ENCODE measurements around the gene B4GALNT4.
"Not testable (repeated sequence)": the region's sequence is repeated elsewhere in the genome, so short reads cannot be mapped to it uniquely, and the experiment has no call there.

B4GALNT4 gene

DNA sequence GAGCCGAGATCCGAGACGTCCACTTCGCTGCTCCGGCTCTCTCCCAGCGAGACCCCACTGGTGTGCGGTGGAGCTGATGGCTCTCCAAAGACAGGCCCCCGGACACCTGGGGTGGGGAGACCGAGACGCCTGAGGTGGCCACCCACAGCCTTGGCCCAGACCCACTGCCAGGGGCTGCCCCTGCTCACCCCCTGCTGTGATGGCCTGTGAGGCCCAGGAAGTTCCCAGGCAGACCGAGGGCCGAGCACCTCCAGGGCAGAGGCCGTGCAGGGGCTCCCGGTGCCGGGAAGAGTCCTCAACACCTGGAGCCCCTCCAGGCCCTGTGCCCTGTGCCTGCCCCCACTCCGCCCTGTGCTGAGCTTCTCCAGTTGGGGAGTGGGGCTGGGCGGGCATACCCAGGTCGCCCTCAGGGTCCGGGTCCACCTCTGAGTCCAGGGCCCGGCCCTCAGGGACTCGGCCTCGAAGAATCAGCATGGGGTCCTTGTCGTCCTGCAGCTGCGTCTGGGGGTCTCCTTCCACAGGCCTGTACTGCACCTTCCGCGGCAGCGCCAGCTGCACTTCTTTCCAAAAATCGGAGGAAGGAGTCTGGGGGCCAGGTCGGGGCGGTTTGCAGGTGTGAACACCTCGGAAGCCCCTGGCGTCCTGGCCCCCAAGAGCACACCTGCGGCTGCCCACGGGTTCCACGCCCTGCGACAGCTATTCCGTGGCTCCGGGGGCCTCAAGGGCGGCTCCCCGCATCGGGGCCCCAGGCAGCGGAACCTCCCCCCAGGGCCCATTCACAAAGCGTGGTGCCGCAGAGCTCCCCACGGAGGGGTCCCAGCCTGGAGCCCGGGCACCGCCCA, 36.9 kb downstream of the B4GALNT4 start:
- DNase-seq (ENCODE audit: low read depth in 3 of 3, low spot score in 1 of 3) = no peak

DNA sequence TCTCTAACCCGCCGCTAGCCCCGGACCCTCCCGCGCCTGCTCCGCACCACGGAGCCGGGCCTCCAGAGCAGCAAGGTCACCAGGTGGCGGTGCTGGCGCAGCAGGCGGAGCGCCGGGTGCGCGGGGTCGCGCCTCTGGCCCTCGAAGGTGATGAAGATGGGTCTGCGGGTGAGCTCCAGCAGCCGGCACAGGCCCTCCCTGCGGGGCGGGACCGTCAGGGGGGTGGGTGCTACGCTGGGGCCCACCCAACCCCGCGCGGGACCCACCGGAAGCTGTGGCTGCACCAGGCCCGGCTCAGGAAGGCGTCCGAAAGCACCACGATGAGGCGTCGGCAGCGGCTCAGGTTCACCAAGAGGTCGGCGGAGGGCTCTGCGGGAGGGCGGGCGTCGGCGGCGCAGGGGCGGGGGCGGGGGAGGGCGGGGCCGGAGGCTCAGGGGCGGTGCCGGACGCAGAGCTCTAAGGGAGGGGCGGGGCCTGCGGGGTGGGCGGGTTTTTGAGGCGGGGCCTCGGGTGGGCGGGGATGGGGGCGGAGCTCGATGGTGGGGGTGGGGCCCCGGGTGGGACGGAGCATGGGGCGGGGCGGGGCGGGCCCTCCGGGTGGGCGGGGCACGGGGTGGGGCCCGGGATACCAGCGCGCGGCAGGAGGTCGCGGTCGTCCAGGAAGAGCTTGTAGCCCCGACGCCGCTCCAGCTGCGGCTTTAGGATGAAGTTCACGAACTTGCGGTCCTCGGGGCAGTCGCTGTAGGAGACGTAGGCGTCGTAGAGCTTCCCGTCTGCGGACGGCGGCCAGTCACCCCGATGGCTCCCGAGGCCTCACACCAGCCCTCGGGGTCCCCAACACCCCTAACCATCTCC, 37.7 kb downstream of the B4GALNT4 start:
- peak; percentile 73 to 83 (median 74) for DNase-seq (ENCODE audit: low read depth in 3 of 3, low spot score in 1 of 3)

DNA sequence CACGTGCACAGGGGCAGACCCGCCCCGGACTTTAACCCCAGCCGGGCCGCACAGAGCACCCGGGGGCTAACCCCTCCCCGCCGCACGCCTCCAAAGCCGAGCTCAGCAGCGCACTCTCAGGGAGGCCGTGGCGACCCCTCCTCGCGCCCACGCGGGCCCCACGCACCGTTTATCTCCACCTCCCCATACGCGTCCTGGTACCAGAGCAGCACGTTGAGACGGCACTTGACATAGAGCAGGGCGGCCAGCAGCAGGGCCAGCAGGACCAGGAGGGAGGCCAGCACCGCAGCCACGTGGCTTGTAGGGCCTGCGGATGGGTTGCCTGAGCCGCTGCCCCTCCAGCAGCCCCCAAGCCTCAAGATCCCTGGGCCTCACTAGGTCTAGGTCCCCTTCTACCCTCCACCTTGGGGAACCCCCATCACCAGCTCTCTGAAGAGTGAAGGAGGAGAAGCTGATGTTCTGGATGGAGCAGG, 38.4 kb downstream of the B4GALNT4 start:
- no peak for DNase-seq (ENCODE audit: low read depth in 3 of 3, low spot score in 1 of 3)

DNA sequence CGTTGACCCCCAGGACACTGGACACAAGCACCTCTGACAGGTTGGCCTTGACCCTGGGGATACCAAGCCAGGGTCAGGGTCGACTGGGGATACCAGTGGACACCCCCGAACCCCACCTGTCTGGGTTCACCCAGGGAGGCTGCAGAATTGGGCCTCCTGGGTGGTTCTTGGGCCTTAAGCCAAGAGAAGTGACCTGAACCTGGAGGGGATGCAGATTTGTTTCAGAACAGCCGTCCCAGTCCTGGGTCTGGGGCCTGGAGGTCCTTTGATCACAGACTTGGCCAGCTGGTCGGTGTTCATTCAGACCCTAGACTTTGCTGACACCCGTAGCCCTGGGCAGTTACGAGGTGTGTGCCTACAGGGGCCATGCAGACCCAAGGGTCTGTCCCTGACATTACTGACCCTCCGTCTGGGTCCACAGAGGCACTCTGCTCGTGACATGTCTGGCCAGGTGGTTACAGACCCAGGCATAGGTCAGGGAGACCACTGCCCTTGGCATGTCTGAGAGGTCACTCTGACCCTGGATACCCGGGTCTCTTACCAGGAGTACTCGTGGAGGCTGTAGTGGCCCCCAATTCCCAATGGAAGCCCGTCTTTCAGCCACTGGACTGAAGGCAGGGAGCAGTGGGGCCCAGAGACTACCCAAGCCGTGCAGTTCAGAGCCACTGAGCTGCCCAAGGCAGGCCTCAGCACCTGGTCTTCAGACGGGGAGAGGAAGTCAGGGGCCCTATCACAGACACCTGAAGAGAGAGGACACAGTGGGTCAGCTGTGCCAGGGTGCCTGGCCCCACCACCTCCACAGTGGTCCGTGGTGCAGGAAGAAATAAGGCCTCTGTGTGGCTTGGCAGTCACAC, 39.1 kb downstream of the B4GALNT4 start:
- DNase-seq (ENCODE audit: low read depth in 3 of 3, low spot score in 1 of 3) = no peak

DNA sequence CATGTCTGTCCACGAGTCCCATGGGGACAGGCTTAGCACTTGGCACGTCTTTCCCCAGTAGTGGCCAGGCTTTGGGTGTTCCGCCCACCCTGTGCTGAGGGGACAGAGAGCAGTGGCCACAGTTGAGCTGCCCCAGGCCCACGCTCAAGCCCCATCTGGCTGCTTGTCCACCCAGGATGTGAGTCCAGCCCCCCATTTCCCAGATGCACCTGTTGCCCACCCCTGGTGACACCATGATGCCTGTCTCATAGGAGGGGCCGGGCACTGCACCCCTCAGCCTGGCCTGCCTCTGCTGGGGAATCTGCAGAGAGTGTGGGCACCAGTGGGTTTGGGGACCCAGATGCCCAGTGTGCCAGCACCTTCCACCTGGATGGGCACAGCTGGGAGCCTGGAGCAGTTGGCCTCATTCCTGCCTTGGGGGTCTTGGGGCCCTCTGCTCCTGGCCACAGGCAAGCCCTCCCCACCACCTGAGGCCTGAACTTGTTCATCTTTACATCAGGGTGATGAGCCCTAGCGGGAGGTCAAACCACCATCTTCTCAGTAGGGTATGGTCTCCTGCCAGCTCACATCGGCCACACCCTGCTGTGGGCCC, 39.8 kb downstream of the B4GALNT4 start:
- no peak for DNase-seq (ENCODE audit: low read depth in 3 of 3, low spot score in 1 of 3)

DNA sequence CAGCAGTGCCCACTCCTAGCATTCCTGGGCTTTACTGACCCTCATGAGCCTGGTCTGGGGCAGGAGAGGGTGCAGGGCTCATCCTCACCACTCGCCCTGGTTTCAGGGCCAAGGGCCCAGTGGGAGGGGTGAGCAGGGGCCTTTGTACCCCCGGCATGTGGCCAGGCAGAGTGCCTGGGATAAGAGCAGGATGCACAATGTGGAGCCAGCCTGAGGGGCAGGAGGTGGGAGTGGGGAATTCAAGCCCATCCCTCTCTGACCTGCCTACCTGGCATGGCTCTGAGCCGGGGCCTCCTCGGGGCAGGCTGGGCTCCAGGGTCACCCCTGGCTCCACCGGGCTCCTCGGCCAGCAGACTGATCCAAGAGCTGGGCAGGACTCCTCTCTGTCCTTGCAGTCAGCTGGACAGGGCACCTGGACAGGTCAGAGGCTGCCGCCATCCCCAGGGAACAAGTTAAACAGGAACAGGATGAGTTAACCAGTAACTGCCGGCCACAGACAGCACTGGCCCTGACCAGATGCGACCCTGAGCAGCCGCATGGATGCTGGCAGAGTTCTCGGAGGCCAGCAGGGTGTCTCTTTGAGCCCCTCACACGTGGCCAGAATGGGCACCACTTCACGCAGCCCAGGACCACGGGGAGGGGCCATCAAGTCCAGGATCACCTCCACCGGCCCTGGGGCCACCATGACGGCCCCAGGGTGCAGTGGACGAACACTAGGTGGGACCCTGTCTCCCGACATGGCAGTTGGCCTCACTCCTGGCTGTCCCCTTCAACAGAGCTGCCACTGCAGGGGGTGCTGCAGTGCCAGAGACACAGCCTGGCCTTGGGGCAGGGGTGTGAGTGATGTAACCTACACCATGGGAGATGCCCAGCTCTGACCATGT, 40.5 kb downstream of the B4GALNT4 start:
- no peak for DNase-seq (ENCODE audit: low read depth in 3 of 3, low spot score in 1 of 3)

DNA sequence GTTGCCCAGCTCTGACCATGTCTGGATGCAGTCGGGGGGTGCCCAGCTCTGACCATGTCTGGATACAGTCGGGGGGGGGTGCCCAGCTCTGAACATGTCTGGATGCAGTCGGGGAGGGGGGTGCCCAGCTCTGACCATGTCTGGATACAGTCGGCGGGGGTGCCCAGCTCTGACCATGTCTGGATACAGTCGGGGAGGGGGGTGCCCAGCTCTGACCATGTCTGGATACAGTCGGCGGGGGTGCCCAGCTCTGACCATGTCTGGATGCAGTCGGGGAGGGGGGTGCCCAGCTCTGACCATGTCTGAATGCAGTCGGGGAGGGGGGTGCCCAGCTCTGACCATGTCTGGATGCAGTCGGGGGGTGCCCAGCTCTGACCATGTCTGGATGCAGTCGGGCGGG, 41.4 kb downstream of the B4GALNT4 start:
- DNase-seq (ENCODE audit: low read depth in 3 of 3, low spot score in 1 of 3) = not testable (repeated sequence)

DNA sequence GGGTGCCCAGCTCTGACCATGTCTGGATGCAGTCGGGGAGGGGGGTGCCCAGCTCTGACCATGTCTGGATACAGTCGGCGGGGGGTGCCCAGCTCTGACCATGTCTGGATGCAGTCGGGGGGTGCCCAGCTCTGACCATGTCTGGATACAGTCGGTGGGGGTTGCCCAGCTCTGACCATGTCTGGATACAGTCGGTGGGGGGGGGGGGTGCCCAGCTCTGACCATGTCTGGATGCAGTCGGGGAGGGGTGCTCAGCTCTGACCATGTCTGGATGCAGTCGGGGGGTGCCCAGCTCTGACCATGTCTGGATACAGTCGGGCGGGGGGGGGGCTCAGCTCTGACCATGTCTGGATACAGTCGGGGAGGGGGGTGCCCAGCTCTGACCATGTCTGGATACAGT, 42.2 kb downstream of the B4GALNT4 start:
- DNase-seq (ENCODE audit: low read depth in 3 of 3, low spot score in 1 of 3) = not testable (repeated sequence)

DNA sequence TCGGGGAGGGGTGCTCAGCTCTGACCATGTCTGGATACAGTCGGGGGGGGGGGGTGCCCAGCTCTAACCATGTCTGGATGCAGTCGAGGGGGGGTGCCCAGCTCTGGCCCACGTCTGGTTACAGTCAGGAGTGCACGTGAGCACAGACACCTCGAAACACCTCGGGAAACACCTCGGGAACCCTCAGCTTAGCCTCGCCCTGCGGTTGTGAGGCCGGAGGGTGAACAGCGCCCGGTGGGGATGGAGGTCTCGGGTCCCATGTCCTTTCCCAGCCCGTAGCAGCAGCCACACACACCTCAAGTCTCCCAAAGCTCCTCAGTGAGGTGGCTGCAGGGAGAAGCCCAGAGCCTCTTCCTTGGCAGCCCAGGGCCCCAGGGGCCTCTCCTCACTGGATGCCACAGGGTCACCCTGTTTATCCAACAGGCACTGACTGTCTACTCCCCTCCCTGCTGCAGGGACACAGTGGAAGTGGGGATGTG, 43.4 kb downstream of the B4GALNT4 start:
- no peak for DNase-seq (ENCODE audit: low read depth in 3 of 3, low spot score in 1 of 3)

DNA sequence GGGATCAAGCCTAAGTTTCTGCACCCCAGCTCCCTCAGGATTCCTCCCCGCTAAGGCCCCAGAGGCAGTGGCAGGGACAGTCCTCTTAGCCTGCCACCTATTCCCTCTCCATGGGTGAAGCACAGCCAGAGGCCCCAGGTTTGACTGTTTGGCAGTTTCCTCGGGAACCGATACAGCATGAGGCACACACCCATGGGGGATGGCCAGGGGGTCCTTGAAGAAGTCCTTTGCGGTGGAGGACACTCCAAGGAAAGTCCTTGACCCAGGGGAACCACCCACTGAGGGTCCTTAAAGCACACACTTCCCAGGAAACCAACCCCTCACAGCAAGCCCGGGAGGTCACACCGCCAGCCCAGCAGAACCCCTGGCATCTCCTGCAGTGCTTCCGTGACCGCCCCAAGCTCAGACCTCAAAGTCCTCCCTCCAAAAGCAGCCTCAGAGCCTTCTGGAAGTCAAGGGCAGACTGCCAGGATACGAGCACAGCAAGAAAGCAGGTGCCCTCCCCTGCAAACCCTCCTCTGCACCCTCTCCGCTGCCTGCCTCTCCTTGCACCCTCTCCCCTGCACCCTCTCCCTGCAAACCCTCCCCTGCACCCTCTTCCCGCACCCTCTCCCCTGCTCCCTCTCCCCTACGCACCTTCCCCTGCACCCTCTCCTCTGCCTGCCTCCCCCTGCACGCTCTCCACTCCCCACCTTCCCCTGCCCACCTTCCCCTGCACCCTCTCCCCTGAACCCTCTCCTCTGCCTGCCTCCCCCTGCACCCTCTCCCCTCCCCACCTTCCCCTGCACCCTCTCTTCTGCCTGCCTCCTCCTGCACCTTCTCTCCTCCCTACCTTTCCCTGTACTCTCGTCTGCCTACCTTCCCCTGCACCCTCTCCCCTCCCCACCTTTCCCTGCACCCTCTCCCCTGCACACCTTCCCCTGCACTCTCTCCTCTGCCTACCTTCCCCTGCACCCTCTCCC, 44.1 kb downstream of the B4GALNT4 start:
- DNase-seq (ENCODE audit: low read depth in 3 of 3, low spot score in 1 of 3) = no peak

DNA sequence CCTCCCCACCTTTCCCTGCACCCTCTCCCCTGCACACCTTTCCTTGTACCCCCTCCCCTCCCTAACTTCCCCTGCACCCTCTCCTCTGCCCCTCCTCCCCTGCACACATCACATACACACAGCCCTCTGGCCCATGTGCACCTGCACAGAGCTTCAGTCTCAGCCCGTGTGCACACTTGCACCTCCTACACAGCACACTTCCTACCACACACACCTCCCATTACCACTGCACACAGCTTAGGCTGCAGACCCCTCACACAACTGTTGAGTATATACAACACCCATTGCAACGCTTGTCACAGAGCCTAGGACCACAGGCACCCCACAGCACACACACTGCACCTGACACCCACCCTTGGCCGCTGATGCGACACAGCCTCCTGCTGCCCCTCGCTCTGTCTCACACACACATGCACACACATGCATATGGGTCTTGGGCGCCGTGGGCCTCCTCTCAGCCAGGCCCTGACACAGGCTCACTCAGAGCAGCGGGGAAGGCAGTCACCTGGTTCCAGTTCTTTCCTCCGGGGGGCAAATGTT, 45.1 kb downstream of the B4GALNT4 start:
- DNase-seq (ENCODE audit: low read depth in 3 of 3, low spot score in 1 of 3) = no peak

DNA sequence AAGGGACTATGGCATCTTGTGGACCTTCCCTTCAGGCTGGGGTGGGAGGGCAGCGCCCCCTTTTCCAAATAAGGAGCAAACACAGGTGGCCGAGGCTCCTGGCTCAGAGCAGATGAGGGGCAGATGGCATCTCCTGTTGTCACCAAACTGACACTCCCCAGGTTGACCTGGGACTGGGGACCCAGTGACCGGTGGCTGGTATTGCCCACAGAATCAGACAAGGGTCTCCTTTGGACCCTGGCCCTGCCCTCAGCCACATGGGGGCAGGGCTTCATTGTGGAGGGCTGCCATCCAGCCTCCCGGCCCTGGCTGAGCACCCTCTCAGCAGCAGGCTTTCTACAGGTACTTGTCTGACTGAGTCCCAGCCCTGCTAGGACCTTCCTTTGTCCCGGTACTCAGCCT, 46.3 kb downstream of the B4GALNT4 start:
- no peak for DNase-seq (ENCODE audit: low read depth in 3 of 3, low spot score in 1 of 3)

DNA sequence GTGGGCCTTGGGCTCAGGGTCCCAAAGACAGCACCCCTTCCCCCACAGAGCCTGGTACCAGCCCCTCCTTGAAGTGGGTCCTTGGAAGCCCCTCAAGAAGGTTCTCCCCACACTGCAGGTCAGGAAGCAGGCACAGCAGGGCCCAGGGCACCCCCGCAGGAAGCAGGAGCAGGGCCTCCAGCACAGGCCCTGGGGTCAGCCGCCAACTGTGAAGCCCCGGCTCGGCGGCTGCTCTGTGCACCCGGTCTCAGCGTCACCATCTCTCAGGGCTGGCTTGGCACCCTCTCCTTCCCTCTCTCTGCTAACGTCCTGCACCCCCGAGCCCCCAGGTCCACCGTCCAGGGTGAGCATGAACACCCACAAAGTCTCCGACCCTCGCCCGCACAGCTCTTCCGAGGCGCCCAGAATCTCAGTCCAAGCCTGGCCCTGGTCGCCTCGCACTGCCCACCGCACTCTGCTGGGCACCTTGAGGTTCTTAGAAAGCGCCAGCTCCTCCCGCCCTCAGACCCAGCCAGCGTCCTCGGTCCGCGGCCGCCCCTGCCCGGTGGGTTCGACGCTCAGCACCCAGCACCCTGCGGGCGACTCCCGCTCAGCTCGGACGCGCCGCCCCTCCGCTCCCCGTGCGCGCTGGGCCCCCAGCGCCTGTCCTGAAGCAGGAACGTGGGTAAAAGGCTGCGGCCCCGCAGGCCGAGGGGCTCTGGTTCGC, 46.9 kb downstream of the B4GALNT4 start:
- no peak for DNase-seq (ENCODE audit: low read depth in 3 of 3, low spot score in 1 of 3)

DNA sequence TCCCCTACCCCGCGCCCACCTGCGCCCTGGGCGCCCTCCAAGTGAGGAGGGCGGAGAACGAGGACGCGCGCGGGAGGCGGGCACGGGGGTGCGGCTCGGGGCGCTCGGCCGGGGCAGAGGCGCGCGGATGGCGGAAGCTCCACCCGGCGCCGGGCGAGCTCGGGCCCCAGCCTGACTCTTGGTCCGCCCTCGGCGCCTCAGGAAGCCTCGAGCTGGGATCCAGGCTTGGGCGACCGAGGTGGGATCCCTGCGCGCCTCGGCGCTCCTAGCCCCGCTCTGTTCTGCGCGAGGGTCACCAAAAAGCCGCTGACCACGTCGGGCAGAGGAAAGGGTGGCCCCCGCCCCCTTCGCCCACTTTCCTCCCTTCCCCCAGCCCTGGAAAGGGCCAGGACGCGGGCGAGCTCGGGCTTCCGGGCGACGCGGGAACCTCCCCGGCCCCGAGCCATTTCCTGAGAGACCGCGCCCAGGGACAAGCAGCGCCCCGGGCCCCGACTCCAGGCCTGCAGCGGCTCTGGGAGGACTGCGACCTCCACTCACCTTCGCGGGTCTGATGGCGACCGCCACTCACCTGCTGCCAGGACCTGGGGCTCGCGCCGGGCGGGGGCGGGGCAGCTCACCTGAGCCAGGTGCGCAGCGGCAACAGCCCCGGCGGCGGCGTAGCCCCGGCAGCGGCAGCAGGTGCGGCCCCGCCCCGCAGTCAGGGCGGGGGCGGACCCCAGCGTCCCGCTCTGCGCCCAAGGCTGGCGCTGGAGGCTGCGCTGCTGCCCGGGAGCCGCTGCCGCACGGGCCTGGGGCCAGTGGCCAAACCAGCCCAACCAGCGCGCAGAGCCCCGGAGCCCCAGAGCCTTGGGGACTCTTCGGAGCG, 47.7 kb downstream of the B4GALNT4 start:
- DNase-seq (ENCODE audit: low read depth in 3 of 3, low spot score in 1 of 3) = no peak

DNA sequence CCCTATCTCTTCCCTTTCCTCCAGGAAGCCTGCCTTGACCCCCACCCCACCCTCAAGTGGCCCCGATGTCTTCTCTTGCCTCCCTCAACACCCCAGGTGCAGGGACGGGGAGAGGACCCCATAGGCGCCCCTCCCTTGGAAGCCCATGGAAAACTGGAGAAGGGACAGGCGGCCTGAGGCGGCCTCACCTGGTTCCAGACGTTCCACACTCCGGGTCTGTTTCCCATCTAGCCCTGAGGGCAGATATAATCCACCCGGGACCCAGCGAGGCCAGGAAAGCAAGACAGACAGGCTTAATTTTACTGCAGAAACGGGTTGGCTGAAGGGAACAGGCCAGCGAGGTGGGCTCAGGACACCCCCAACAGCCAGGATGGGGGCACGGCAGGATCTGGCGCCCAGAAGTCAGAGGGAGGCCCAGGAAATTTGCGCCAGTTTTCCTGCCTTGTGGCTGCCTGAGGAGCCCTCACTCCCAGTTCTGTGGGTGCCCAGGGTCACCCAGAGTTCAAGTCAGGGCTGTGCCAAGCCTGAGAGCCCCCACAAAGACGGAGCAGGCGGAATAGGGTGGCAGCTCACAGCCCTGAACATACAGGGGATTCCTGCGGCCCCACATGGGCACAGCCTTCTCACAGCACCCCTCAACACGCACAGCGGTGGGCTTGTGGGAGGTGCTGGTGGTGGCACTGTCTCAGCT, 48.5 kb downstream of the B4GALNT4 start:
- no peak for DNase-seq (ENCODE audit: low read depth in 3 of 3, low spot score in 1 of 3)

Measured in stimulated activated CD4-positive, alpha-beta T cell treated with anti-CD3 and anti-CD28 coated beads, TNF-alpha, amount 100 ng/mL, for 1 hour (primary cell).